ENCODE measurements around the gene THSD4.
"Not testable (repeated sequence)": the region's sequence is repeated elsewhere in the genome, so short reads cannot be mapped to it uniquely, and the experiment has no call there.

Gene THSD4

DNA sequence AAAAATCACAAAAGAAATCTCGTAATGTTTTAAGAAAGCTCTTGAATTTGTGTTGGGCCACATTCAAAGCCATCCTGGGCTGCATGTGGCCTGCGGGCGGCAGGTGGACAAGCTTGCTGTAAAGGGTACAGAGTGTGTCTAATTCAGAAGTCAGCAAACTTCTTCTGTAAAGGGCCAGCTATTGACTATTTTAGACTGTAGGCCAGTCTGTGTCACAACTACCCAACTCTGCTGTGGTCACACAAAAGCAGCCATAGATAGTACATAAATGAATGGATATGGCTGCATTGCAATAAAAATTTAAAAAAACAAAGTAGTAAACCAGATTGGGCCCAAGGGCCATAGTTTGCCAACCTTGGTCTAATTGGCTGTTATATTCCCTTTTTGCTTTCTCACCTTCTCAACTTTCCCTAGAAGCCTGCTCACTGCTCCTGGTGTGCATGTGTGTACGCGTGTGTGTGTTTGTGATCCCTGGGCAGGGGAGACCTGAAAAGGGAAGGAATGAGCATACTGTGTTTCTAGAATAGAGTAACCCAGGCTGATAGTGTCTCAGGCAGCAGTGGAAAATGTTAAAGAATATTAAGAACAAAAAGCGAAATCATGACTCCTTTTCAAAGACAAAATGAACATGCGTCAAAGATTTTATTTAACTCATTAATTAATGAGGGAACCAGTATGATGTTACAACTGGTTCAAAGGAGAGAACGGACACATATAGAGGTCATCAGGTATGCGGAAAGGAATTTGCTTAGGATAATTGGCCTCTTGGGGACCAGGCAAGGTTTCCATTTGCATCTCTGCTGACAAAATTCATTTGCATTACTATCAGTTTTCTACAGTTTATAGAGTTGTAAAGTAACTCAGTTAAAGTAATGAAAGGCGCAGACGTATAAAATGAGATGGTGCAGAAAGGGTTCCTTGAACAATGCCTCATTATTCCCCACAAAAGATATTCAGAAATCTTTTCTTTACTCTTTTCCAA lies 248.0 kb downstream of the THSD4 start:
- no peak for DNase-seq

DNA sequence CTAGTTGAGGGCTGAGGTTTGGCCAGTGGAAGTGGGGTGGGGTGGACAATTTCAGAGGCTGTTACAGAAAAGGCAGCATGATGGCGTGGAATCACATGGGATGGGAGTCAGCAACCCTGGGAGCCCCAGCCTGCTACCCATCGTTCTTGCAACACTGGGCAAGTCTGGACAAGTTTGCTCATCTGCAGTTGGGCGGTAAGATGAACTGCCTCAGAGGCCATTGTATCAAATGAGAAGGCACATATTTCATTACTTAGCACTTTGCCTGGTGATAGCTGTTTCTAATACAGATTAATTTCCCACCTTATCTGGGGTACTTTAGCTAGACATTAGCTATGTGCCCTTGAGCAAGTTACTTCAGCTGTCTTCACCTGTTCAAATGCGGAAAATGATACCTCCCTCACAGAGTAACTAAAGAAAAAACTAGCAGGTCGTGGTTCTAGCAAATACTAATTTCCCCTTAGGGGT lies 248.9 kb downstream of the THSD4 start:
- no peak for DNase-seq

DNA sequence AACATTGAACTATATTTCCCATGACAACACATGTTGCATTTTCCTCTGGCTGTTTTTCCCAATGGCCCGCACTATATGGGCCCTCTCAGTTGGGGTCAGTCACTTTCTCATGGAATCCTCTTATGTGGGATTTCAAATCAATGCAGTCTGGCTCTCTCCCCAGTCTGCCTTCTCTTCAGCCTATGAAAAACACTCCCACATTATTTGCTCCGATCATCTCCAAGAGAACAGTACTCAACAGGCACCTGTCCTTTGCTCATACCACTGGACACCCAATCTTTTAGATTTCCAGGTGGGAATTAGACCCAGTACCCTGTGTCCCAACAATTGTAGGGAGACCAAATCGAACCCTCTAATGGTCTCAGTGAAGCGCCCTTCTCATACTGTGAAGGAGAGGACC lies 251.3 kb downstream of the THSD4 start:
- no peak for DNase-seq

DNA sequence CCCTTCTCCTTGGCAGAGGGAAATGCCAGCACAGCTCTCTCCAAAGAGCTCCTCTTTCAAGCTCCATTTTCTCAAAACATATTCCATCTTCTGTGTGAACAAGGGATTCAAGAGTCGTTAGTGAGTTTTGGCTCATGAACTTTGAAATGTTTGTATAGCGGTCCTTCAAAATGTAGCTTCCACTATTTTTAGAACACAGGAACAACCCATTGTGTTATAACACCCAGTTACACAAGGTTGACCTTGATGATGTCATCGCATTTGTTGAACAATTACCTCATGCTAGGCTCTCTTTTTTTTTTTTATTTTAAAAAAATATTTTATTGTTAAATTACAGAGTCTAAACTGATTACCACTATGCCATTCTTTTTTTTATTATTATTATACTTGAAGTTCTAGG lies 251.7 kb downstream of the THSD4 start:
- no peak for DNase-seq

DNA sequence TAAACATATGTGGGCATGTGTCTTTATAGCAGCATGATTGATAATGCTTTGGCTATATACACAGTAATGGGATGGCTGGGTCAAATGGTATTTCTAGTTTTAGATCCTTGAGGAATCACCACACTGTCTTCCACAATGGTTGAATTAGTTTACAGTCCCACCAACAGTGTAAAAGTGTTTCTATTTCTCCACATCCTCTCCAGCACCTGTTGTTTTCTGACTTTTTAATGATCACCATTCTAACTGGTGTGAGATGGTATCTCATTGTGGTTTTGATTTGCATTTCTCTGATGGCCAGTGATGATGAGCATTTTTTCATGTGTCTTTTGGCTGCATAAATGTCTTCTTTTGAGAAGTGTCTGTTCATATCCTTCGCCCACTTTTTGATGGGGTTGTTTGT lies 252.5 kb downstream of the THSD4 start:
- not testable (repeated sequence) for DNase-seq

DNA sequence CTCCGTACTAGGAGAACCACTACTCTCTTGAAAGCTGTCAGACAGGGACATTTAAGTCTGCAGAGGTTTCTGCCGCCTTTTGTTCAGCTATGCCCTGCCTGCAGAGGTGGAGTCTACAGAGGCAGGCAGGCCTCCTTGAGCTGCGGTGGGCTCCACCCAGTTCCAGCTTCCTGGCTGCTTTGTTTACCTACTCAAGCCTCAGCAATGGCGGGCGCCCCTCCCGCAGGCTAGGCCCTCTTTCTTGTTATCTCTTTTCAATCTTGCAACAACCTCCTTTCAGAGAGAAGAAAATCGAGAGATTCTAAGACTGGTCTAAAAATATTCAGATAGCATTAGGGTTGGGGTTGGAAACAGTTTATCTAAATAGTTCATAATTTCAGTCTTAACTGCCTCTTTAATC lies 257.5 kb downstream of the THSD4 start:
- DNase-seq, result not testable (repeated sequence)

DNA sequence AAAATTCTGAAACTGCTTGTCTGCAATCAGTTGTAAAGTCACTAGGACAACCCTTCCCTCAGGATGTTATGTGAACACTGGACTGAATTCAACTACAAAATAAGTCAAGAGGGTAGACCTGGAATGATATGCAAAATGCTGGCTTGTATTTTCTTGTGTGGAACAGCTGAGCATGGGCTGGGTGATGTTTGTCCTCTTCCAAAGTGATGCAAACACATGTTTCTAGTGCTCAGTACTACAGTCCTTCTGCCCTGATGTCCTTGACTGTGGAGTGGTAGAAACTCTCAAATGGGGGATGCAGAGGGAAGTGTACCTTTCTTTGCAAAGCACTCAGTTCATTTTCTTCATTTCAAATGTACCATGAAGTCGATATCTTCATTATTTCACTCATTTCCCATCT lies 258.6 kb downstream of the THSD4 start:
- no peak for DNase-seq

DNA sequence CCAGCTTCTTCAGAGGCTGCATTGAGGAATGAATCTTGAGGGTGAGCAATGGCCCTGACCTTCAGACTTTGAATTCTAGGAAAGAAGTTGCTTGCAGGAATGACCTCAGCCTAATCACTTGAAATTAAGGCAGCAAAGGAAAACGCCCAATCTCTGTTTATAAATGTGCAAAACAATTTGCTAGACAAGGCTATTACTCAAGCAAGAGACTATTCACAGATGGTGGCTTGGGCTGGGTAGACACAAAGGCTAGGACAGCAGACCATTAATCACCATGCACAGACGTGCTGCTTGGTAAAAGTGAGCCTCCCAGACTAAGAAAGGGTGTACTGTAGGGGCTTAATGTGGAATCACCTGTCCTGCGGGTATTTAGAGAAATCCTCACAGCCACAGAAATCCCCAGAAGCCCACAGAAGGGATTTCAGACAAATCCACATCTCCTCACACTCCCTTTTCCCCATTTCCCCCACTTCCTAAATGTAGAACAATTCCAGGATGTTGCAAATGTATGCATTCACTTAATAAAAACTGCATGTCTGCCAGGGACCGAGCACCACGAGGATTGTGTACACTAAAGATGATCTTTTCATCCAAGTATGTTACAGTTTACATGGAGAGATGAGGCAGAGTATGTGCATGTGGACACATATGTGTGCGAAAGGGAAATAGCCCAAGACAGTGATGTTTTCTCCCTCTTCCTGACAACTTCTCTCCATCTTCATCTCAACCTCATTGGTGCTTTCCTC lies 259.5 kb downstream of the THSD4 start:
- DNase-seq, result peak; percentile 59

DNA sequence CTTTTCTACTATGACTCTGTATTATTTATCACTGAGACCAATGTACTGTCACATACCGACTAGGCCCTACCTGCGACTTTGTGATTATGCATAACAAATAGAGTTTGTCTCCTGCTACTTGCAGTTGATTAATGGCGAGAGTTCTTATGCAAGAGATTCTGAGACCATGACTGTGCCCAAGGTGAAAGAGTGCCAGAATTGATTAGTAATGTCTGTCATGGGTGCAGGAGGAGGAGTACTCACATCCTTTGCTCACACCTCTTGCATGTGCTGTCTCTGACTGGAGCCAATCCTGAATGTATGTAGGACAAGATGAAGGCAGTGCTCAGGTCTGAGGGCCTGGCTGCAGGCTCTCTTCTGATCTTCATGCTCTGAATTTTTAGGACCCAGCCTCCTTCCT lies 260.7 kb downstream of the THSD4 start:
- DNase-seq, result no peak

DNA sequence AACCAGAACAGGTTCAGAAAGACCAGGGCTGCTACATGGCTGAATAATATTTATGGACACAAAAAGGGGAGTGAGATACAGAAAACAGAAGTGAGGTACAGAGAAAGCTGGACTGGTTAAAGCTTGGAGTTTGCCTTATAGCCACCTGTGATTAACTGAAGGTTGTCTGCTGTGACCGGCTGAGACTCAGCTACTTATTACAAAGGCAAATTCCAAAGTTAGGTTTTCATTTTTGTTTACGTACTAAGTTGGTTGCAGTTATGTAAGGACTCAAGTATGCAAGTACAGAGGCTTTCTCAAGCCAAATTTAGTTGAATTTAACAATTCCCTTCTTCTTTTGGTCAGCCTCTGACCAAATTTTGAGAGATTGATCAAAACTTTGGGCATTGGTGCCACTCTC lies 264.6 kb downstream of the THSD4 start:
- no peak for DNase-seq

DNA sequence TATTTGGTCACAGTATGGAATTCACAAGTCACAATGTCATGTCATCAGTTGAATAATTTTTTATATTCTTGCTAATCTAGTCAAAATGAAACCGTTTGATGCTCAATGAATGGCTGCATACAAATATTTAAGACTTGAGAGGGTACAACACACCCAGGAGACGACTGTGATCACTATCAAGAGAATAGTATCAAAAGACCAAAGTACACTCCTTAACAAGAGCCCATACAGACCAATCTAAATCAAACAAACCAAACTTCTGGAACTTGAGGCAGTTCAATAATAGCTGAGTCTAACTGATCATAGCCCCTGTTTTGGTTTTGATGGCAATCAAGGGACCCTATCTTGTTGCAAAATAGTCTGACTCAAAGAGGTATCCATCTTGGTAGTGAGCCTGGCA lies 265.1 kb downstream of the THSD4 start:
- DNase-seq, result no peak

DNA sequence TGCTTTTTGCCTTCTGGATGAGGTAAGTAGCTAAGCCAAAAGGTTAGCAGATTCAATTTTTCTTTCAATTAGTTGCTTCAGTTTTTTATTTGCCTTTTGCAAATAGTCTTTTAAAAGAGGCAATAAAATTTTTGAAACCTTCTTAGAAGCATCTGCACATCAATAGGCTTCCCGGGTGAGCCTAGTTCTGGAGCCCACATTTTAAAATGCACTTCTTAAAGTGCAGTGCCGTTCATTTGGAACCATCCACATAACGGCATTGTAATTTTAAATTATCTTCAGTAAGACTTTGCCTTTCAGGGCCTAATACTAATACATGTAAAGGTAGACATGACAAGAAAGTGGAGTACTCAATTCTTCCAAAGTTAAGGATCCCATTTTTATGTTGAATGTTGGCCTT lies 269.2 kb downstream of the THSD4 start:
- DNase-seq, result no peak

DNA sequence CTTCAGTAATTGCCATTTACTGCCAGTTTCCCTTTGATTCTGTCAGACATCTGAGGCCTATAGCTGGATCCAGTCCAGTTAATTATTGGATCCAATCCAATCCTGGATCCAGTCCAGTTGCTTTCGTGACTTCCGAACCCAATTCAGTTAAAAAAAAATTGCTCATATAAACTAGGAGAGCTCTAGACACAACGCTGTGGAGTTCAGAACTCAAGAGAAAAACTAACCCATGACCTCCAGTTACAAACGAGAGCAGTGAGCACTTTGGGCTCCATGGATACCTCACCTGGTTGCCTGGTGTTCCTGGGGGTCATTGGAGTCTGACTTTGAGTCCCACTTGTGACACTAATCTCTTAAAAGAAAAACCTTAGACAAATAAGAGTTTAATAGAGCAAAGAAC lies 269.8 kb downstream of the THSD4 start:
- DNase-seq, result no peak

DNA sequence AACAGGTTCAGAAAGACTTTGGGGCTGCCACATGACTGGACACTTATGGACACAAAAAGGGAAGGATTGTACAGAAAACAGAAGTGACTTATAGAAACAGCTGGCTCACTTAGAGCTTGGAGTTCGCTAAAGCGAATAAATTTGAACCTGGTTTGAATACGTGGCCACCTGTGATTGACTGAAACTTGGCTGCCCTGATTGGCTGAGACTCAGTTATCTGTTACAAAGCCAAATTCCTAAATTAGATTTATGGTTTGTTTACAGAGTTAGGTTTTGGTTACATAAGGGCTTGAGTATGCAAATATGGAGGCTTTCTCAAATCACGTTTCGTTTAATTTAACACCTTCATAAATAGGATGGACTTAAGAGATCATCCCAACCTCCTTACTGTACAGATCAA lies 270.2 kb downstream of the THSD4 start:
- DNase-seq, result peak; percentile 61

DNA sequence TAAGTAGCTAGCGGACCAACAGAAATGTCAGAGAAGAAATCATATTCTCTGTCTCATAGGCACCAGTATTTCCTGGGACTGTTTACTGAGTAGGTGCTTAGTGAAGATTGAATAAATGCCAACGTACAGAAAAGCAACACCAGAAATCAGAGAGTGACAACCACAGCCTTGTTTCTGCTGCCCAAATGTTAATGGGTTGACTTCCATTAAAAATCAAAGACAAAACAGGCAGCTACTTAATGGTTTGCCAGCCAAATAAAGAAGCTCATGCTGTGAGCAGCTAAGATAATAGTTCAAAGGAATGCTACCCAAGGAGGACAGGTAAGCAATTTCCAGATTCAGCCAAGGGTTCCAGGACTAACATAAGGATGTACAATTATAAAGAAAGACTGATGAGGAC lies 270.7 kb downstream of the THSD4 start:
- DNase-seq, result no peak

DNA sequence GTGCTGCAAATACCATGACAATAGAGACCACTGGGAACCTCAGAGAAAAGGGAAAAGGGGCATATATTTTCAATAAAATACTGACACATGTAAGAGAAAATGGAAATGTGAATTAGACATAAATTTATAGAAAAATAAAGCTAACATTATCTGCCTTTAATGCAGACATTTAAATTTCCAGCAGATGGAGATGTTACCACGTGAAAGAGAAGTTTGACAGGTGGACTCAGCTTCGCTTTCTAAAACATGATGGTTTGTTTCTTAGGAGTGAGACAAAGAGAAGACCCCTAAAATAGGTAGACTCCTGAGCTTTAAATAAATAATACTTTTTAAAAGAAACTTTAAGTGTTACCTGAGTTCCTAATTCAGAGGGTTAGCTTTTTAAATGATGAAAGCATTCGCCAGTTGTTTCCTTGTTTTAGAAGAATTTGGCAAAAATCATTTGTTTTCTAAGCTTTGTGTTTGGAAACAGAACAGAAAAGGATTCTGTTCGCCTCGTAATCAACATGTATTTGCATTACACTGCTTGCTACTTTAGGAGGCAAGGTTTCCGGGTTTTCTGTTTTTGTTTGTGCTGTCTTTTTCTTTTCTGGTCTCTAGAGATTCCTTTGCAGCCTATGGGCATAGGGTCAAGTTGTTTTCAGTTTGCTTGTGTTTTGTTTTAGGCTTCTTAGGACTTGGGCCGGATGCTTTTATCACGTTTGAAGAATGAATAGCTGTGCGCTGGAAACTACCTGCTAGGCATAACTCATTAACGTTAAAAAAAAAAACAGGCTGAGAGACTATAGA lies 271.4 kb downstream of the THSD4 start:
- DNase-seq, result no peak

DNA sequence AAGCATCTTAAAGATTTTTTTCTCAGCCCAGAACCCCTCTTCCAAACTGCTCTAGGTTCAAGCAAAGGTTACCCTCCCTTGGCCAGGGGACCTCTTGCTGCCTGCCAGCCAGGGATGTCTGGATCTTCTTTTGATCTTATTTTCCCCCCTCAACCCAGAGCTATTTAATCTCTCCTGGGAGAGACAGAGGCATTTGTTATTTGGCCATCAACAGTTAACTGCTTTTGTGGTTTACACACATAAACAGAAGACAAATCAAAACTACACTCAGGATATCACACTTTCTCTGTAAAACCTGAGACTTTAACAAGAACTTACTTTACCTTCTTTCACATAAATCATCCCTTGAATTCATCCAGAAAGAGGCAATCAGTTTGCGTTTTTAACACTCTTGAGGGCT lies 272.5 kb downstream of the THSD4 start:
- DNase-seq, result no peak

DNA sequence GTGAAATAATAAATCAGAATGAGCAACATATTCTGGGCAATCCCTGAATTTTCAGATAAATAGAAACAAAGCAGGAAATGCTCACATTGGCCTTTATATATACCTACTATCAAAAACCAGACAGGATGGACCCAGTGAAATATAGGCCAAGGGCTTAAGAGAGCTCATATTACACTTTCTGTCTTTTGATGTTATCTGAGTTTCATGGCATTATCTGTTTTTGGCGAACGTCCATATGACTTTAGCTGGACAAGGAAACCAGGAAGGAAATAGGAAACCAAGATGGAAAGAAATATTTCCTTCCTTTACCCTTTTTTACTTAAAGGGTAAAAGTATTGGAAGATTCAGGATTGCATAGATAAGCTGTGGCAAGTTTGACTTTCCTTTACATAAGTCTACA lies 274.8 kb downstream of the THSD4 start:
- no peak for DNase-seq

DNA sequence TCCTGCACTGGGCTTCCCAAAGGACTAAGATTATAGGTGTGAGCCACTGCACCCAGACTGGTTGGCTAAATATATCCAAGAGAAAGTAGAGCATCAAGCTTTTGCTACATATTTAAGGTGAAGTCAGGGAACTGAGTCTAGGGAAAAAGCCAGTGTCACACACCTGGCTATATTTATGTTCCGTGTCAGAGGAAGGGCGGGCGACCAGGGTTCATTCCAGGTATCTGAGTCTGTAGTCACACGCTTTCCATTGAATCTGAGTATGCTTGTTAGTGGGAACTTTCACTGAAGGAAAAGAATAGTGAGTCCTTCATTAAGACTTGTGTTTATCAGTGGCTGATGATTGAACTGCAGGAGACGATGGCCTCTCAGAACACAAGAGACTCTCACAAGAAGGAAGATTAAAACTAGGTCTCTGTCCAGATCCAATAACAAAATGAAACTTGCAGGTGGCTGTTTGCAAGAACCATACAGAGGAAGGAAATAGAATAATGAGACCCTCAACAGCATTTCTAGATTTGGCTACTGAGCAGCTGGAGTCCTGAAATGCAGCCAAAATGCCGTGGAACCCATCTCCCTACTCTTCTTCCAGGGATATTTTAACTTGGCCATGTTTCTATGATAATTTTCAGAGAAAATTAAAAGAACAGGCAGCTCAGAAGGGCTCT lies 276.3 kb downstream of the THSD4 start:
- DNase-seq, result no peak

DNA sequence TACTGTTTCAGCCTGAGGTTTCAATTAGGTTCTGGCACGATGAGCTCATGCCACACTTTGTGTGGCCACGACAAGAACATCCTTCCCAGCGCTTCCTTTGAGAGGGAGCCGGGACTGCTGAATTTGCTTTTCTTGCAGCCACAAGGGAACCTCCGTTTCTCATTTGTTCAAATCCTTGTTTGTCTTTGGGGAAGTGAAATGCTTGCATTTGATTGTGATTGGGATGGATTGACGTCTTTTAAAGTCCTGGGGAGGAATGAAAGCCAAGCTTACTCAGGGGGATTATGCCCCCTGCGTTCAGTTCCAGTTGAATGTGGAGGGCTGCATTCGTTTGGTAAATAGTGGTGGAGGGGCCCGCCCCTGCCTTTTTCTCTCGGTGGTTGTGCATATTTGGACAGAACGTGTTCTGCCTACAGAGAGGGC lies 277.6 kb downstream of the THSD4 start:
- DNase-seq, result no peak

DNA sequence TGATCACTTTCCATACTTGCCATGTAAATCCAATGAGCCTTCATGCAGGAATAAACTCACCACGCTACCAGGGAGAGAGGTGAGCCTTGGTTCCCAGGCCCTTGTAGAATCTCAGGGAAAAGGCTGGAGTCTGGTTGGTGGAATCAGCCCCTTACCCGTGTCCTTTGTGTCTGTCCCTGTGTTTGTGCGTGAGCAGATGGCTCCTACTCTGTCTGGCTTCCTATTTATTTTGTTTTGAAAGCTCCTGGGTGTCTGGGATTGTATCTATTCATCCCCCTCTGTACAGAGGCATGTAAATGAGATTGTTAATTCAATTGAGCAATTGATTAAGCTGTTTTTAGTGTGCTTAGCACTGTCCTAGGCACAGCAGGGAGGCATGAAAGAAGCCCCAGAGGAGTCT lies 278.1 kb downstream of the THSD4 start:
- peak; percentile 38 for DNase-seq

DNA sequence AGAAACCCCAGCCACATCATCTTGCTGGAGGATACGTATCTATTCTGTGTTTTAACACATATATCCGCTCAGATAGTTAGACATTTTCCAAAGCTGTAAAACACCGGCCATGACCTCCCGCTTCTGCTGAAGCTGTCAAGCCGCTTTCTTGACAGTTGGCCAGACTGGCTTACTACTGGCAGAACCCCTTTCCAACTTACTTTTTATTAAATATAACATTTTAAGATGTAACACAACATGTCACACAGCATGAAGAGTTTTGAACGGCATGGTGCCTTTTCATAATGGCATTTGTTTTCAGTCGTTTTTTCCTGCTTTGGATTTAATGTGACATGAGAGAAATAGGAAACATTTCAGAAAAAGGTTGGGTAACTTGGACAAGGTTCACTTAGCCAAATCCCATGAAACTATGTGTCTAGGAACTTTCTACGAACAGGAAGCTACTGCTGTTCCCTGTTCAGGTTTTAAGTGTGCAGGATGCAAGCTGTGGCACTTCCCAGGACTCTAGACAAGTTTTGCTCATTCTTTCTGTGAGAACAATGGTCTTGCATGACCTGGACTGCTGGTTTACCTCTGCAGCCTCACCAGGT lies 281.4 kb downstream of the THSD4 start:
- no peak for DNase-seq
